NCI-H128 (cell line): Measurements from ENCODE around the gene ZMYM1.
"Not testable (repeated sequence)": the region's sequence is repeated elsewhere in the genome, so short reads cannot be mapped to it uniquely, and the experiment has no call there.

ENCODE experiments used
- DNase-seq: peaks from one replicate; lab custom pipeline; 2025; ENCODE audit not compliant: unreplicated experiment; lab: John Stamatoyannopoulos, UW

The ZMYM1 gene

GRCh38 chr1:35073265-35073811, 5.8 kb upstream of the ZMYM1 start:
- no peak for DNase-seq

- not testable (repeated sequence) for DNase-seq
These were observed 2.8 kb upstream of the ZMYM1 start for GRCh38 chr1:35076426-35076825.

GRCh38 chr1:35080171-35080854, 1.1 kb downstream of the ZMYM1 start:
- no peak for DNase-seq

GRCh38 chr1:35085421-35085820, 6.2 kb downstream of the ZMYM1 start:
- DNase-seq, result no peak

GRCh38 chr1:35097224-35097623, 18.0 kb downstream of the ZMYM1 start:
- no peak for DNase-seq

- no peak for DNase-seq
These were observed 31.9 kb downstream of the ZMYM1 start for GRCh38 chr1:35111106-35111505.

- no peak for DNase-seq
These were observed 33.5 kb downstream of the ZMYM1 start for GRCh38 chr1:35112668-35113067.

- DNase-seq, result no peak
These were observed 36.5 kb downstream of the ZMYM1 start for GRCh38 chr1:35115459-35116383.

GRCh38 chr1:35120458-35121133, 41.4 kb downstream of the ZMYM1 start:
- no peak for DNase-seq

GRCh38 chr1:35122311-35122710, 43.1 kb downstream of the ZMYM1 start:
- no peak for DNase-seq

GRCh38 chr1:35126546-35126945, 47.4 kb downstream of the ZMYM1 start:
- no peak for DNase-seq

GRCh38 chr1:35129080-35129479, 49.9 kb downstream of the ZMYM1 start:
- DNase-seq, result no peak

- DNase-seq, result no peak
These were observed 57.6 kb downstream of the ZMYM1 start for GRCh38 chr1:35136780-35137179.

GRCh38 chr1:35137590-35137989, 58.4 kb downstream of the ZMYM1 start:
- not testable (repeated sequence) for DNase-seq

- DNase-seq, result not testable (repeated sequence)
These were observed 63.1 kb downstream of the ZMYM1 start for GRCh38 chr1:35142294-35142693.

- not testable (repeated sequence) for DNase-seq
These were observed 63.5 kb downstream of the ZMYM1 start for GRCh38 chr1:35142728-35143127.

GRCh38 chr1:35143737-35144508, 64.7 kb downstream of the ZMYM1 start:
- DNase-seq, result no peak

- DNase-seq, result not testable (repeated sequence)
These were observed 66.8 kb downstream of the ZMYM1 start for GRCh38 chr1:35145892-35146549.

- DNase-seq, result no peak
These were observed 72.0 kb downstream of the ZMYM1 start for GRCh38 chr1:35151220-35151619.

- no peak for DNase-seq
These were observed 85.7 kb downstream of the ZMYM1 start for GRCh38 chr1:35164893-35165292.
